Activated CD4-positive, alpha-beta T cell treated with anti-CD3 and anti-CD28 coated beads, Interleukin-2, amount 10 ng/mL, durations not matched to agents 7 days and 5 days (primary cell): ENCODE data around the gene TMBIM1. TPM values are rescaled to one million over a fixed set of nuclear protein-coding genes. Genes with fewer than 3 reads are reported as not detected.
"Not testable (repeated sequence)": the region's sequence is repeated elsewhere in the genome, so short reads cannot be mapped to it uniquely, and the experiment has no call there.

ENCODE experiments used
- CTCF ChIA-PET: fragments of 350-600 bp; sonication (Branson Sonifier 250); formaldehyde crosslinking; loops from one replicate; lab custom pipeline; 2021; ENCODE audit warnings: antibody characterized with exemption; lab: Charles Lee
- POLR2A ChIA-PET: fragments of 350-600 bp; sonication (Branson Sonifier 250); formaldehyde crosslinking; loops from one replicate; lab custom pipeline; 2021; ENCODE audit warnings: antibody characterized with exemption; lab: Charles Lee
- DNase-seq: peaks from one replicate; pipeline ENCODE4 v3.0.0-alpha.2; 2020
- H3K27ac Mint-ChIP-seq: one replicate; pipeline ENCODE4 v1.8.0; 2021; ENCODE audit warnings: mild to moderate bottlenecking, moderate library complexity, mixed read lengths
- H3K27me3 Mint-ChIP-seq: one replicate; pipeline ENCODE4 v1.8.0; 2021; ENCODE audit warnings: mixed read lengths
- H3K36me3 Mint-ChIP-seq: one replicate; pipeline ENCODE4 v1.8.0; 2021; ENCODE audit warnings: low read depth, mixed read lengths
- H3K4me1 Mint-ChIP-seq: one replicate; pipeline ENCODE4 v1.8.0; 2021; ENCODE audit warnings: mixed read lengths
- H3K4me3 Mint-ChIP-seq: one replicate; pipeline ENCODE4 v1.8.0; 2021; ENCODE audit warnings: mild to moderate bottlenecking, moderate library complexity, mixed read lengths
- H3K9me3 Mint-ChIP-seq: one replicate; pipeline ENCODE4 v1.8.0; 2021; ENCODE audit warnings: mixed read lengths
- total RNA-seq, 2 experiments: library from RNA; stranded (reverse); gene quantifications; one replicate each; pipeline ENCODE4 v1.2.3, GENCODE V29; 2021

The TMBIM1 gene
- total RNA-seq, 2 experiments from 2014 or later = 99.3 to 101 TPM

- DNase-seq, H3K9me3 Mint-ChIP-seq, H3K27ac Mint-ChIP-seq, H3K4me3 Mint-ChIP-seq, H3K27me3 Mint-ChIP-seq, POLR2A ChIA-PET, H3K36me3 Mint-ChIP-seq: not testable (repeated sequence)
- peaks cover 28% of the 10 kb centered on the region for H3K4me1 Mint-ChIP-seq
- CTCF ChIA-PET = interaction anchor here (1.4 to 1.6 kb wide), 4 partner anchors 7 to 42 kb away, joined by 3 to 5 read pairs (median 4); partner anchors contain the start of gene CATIP
These were observed 22.5 kb upstream of the TMBIM1 start for GRCh38 chr2:218314764-218315163.

GRCh38 chr2:218313356-218313755 is 21.1 kb upstream of the TMBIM1 start:
- H3K27ac Mint-ChIP-seq = no peak overlapping the region

GRCh38 chr2:218312267-218312756 is 20.0 kb upstream of the TMBIM1 start:
- H3K9me3 Mint-ChIP-seq = no peaks in the 10 kb centered on the region
- no peak for DNase-seq
- H3K4me1 Mint-ChIP-seq = peaks cover 27% of the 10 kb centered on the region
- ChIA-PET POLR2A (no interaction called here), CTCF (interaction anchor here (0.6 to 0.9 kb wide), 4 partner anchors 41 to 105 kb away, joined by 3 to 4 read pairs (median 4); partner anchors contain the start of gene CATIP)
- no peak overlapping the region for H3K27ac Mint-ChIP-seq
- H3K27me3 Mint-ChIP-seq = no peaks in the 10 kb centered on the region
- H3K36me3 Mint-ChIP-seq = peaks cover 7% of the 10 kb centered on the region
- no peak overlapping the region for H3K4me3 Mint-ChIP-seq

More at GRCh38 chr2:218313356-218313755, 21.1 kb upstream of the TMBIM1 start:
- ChIA-PET POLR2A (no interaction called here), CTCF (no interaction called here)
- Mint-ChIP-seq H3K27me3 (no peaks in the 10 kb centered on the region), H3K4me1 (peaks cover 29% of the 10 kb centered on the region), H3K4me3 (no peak overlapping the region), H3K36me3 (peaks cover 9% of the 10 kb centered on the region), H3K9me3 (no peaks in the 10 kb centered on the region)
- DNase-seq = no peak

- H3K4me1 Mint-ChIP-seq = peaks cover 22% of the 10 kb centered on the region
- CTCF ChIA-PET = interaction anchor here (0.9 kb wide), 1 partner anchor 45 kb away, joined by 3 read pairs; the partner anchor contains the start of gene CATIP
- H3K4me3 Mint-ChIP-seq, H3K27me3 Mint-ChIP-seq, H3K36me3 Mint-ChIP-seq, DNase-seq, POLR2A ChIA-PET, H3K27ac Mint-ChIP-seq, H3K9me3 Mint-ChIP-seq: not testable (repeated sequence)
These were observed 19.4 kb upstream of the TMBIM1 start for GRCh38 chr2:218311541-218312266.

- peak overlapping the region; percentile 5 for H3K27ac Mint-ChIP-seq
- ChIA-PET POLR2A (no interaction called here), CTCF (no interaction called here)
- H3K4me1 Mint-ChIP-seq = peaks cover 16% of the 10 kb centered on the region
- peaks cover 2% of the 10 kb centered on the region for H3K36me3 Mint-ChIP-seq
- no peaks in the 10 kb centered on the region for H3K9me3 Mint-ChIP-seq
- no peak overlapping the region for H3K4me3 Mint-ChIP-seq
- DNase-seq = no peak
- peaks cover 2% of the 10 kb centered on the region for H3K27me3 Mint-ChIP-seq
These were observed 18.7 kb upstream of the TMBIM1 start for GRCh38 chr2:218310853-218311540.

- CTCF ChIA-PET = interaction anchor here (0.6 to 1.8 kb wide), 12 partner anchors 8 to 896 kb away, joined by 3 to 5 read pairs (median 3); partner anchors contain the start of gene CATIP
- H3K4me1 Mint-ChIP-seq = peaks cover 8% of the 10 kb centered on the region
- H3K27ac Mint-ChIP-seq = no peak overlapping the region
- POLR2A ChIA-PET = no interaction called here
- H3K27me3 Mint-ChIP-seq = peaks cover 2% of the 10 kb centered on the region
- DNase-seq = no peak
- no peaks in the 10 kb centered on the region for H3K9me3 Mint-ChIP-seq
- H3K4me3 Mint-ChIP-seq = no peak overlapping the region
- H3K36me3 Mint-ChIP-seq = no peaks in the 10 kb centered on the region
These were observed 15.2 kb upstream of the TMBIM1 start for GRCh38 chr2:218307415-218308090.

GRCh38 chr2:218306184-218306920 is 14.0 kb upstream of the TMBIM1 start:
- CTCF ChIA-PET = interaction anchor here (1.1 to 1.8 kb wide), 4 partner anchors 9 to 55 kb away, joined by 3 to 5 read pairs (median 4); partner anchors contain the start of gene CATIP
- POLR2A ChIA-PET = no interaction called here
- peaks cover 12% of the 10 kb centered on the region for H3K4me1 Mint-ChIP-seq
- no peak overlapping the region for H3K4me3 Mint-ChIP-seq
- DNase-seq = no peak
- peaks cover 2% of the 10 kb centered on the region for H3K27me3 Mint-ChIP-seq
- no peaks in the 10 kb centered on the region for H3K36me3 Mint-ChIP-seq
- H3K27ac Mint-ChIP-seq = no peak overlapping the region
- H3K9me3 Mint-ChIP-seq = no peaks in the 10 kb centered on the region

- Mint-ChIP-seq H3K9me3 (no peaks in the 10 kb centered on the region), H3K4me1 (peaks cover 16% of the 10 kb centered on the region), H3K4me3 (no peak overlapping the region), H3K27me3 (peaks cover 2% of the 10 kb centered on the region), H3K36me3 (no peaks in the 10 kb centered on the region), H3K27ac (no peak overlapping the region)
- ChIA-PET CTCF (interaction anchor here (1.1 to 2.0 kb wide), 3 partner anchors 11 to 91 kb away, joined by 3 to 6 read pairs (median 6); partner anchors contain the start of gene CATIP), POLR2A (interaction anchor here (0.6 kb wide), 1 partner anchor 23 kb away, joined by 5 read pairs; no protein-coding TSS in a partner anchor)
- no peak for DNase-seq
These were observed 13.1 kb upstream of the TMBIM1 start for GRCh38 chr2:218305383-218305782.

- CTCF ChIA-PET = interaction anchor here (0.7 to 2.1 kb wide), 17 partner anchors 11 to 111 kb away, joined by 3 to 20 read pairs (median 5); partner anchors contain the start of gene CATIP
- Mint-ChIP-seq H3K27ac (peak overlapping the region; percentile 60), H3K4me1 (peaks cover 13% of the 10 kb centered on the region), H3K9me3 (no peaks in the 10 kb centered on the region), H3K4me3 (no peak overlapping the region), H3K36me3 (no peaks in the 10 kb centered on the region), H3K27me3 (peaks cover 2% of the 10 kb centered on the region)
- DNase-seq = peak; percentile 95
- POLR2A ChIA-PET = no interaction called here
These were observed 9.0 kb upstream of the TMBIM1 start for GRCh38 chr2:218301176-218301819.

- H3K4me3 Mint-ChIP-seq = no peak overlapping the region
- H3K36me3 Mint-ChIP-seq = no peaks in the 10 kb centered on the region
- no peak for DNase-seq
- H3K27ac Mint-ChIP-seq = no peak overlapping the region
- ChIA-PET POLR2A (no interaction called here), CTCF (interaction anchor here (0.6 to 2.0 kb wide), 3 partner anchors 13 to 96 kb away, joined by 4 to 7 read pairs (median 4); no protein-coding TSS in a partner anchor)
- H3K27me3 Mint-ChIP-seq = peaks cover 2% of the 10 kb centered on the region
- H3K9me3 Mint-ChIP-seq = no peaks in the 10 kb centered on the region
- peaks cover 14% of the 10 kb centered on the region for H3K4me1 Mint-ChIP-seq
These were observed 7.8 kb upstream of the TMBIM1 start for GRCh38 chr2:218300141-218300540.

GRCh38 chr2:218298314-218298875 is 6.1 kb upstream of the TMBIM1 start:
- ChIA-PET POLR2A (interaction anchor here (0.9 kb wide), 1 partner anchor 12 kb away, joined by 3 read pairs; no protein-coding TSS in a partner anchor), CTCF (interaction anchor here (0.6 to 2.0 kb wide), 3 partner anchors 12 to 98 kb away, joined by 3 to 7 read pairs (median 4); no protein-coding TSS in a partner anchor)
- peaks cover 27% of the 10 kb centered on the region for H3K4me1 Mint-ChIP-seq
- H3K9me3 Mint-ChIP-seq = no peaks in the 10 kb centered on the region
- DNase-seq = no peak
- H3K27ac Mint-ChIP-seq = no peak overlapping the region
- H3K27me3 Mint-ChIP-seq = peaks cover 2% of the 10 kb centered on the region
- no peak overlapping the region for H3K4me3 Mint-ChIP-seq
- no peaks in the 10 kb centered on the region for H3K36me3 Mint-ChIP-seq
